Myocyte (in vitro differentiated cells): Measurements from ENCODE around the gene UMOD. TPM values are rescaled to one million over a fixed set of nuclear protein-coding genes. Genes with fewer than 3 reads are reported as not detected.
"Not testable (repeated sequence)": the region's sequence is repeated elsewhere in the genome, so short reads cannot be mapped to it uniquely, and the experiment has no call there.

ENCODE experiments used
- DNase-seq: peaks from one replicate; pipeline ENCODE4 v3.0.0-alpha.2; 2012; ENCODE audit warnings: low read depth
- total RNA-seq: library from RNA; depleted of rRNA; stranded (reverse); fragments of >200 nt; gene quantifications from 2 replicates; pipeline ENCODE4 v1.2.3, GENCODE V29; 2014

Gene UMOD
- total RNA-seq, 1 donor from 2014 or later = not detected

- DNase-seq = no peak
These were observed 30.8 kb downstream of the UMOD start for GRCh38 chr16:20321671-20322070.

GRCh38 chr16:20321051-20321450 is 31.5 kb downstream of the UMOD start:
- not testable (repeated sequence) for DNase-seq

- no peak for DNase-seq
These were observed 31.9 kb downstream of the UMOD start for GRCh38 chr16:20320592-20320991.

- no peak for DNase-seq
These were observed 32.3 kb downstream of the UMOD start for GRCh38 chr16:20320178-20320577.

- DNase-seq = no peak
These were observed 33.1 kb downstream of the UMOD start for GRCh38 chr16:20319406-20319805.

GRCh38 chr16:20318437-20318836 is 34.1 kb downstream of the UMOD start:
- no peak for DNase-seq

GRCh38 chr16:20318006-20318405 is 34.5 kb downstream of the UMOD start:
- no peak for DNase-seq

GRCh38 chr16:20317117-20317516 is 35.4 kb downstream of the UMOD start:
- DNase-seq = no peak

- no peak for DNase-seq
These were observed 35.8 kb downstream of the UMOD start for GRCh38 chr16:20316715-20317114.

GRCh38 chr16:20315764-20316163 is 36.8 kb downstream of the UMOD start:
- DNase-seq = no peak

GRCh38 chr16:20314575-20314974 is 37.9 kb downstream of the UMOD start:
- no peak for DNase-seq

GRCh38 chr16:20313741-20314140 is 38.8 kb downstream of the UMOD start:
- no peak for DNase-seq

- not testable (repeated sequence) for DNase-seq
These were observed 39.9 kb downstream of the UMOD start for GRCh38 chr16:20312536-20313095.

GRCh38 chr16:20311548-20311947 is 41.0 kb downstream of the UMOD start:
- DNase-seq = no peak

GRCh38 chr16:20310421-20311395 is 41.8 kb downstream of the UMOD start:
- DNase-seq = no peak

GRCh38 chr16:20309786-20310185 is 42.7 kb downstream of the UMOD start:
- no peak for DNase-seq

GRCh38 chr16:20308801-20309590 is 43.5 kb downstream of the UMOD start:
- DNase-seq = no peak

- no peak for DNase-seq
These were observed 44.2 kb downstream of the UMOD start for GRCh38 chr16:20308266-20308665.

- no peak for DNase-seq
These were observed 44.7 kb downstream of the UMOD start for GRCh38 chr16:20307791-20308190.

GRCh38 chr16:20307240-20307671 is 45.3 kb downstream of the UMOD start:
- no peak for DNase-seq

- no peak for DNase-seq
These were observed 46.1 kb downstream of the UMOD start for GRCh38 chr16:20306401-20306800.

GRCh38 chr16:20303012-20303411 is 49.5 kb downstream of the UMOD start:
- no peak for DNase-seq
